Astrocyte (in vitro differentiated cells and primary cell): Measurements from ENCODE around the gene CTXND2. TPM values are rescaled to one million over a fixed set of nuclear protein-coding genes. Genes with fewer than 3 reads are reported as not detected.

Experiments used
- DNase-seq: peaks from one replicate; pipeline ENCODE4 v3.0.0-alpha.2; 2010; ENCODE audit warnings: low read depth
- FAIRE-seq: peaks from 2 replicates; lab custom pipeline; 2011; peaks lifted over from hg19 to GRCh38; lab: Jason Lieb, UNC
- H2AFZ ChIP-seq: 2 replicates; pipeline ENCODE4 v1.6.0; 2012; ENCODE audit warnings: low read depth, low read length, inconsistent platforms
- H3K27ac ChIP-seq: 2 replicates; pipeline ENCODE4 v1.5.1; 2011; ENCODE audit warnings: low read depth, low read length, inconsistent platforms
- H3K27me3 ChIP-seq: 2 replicates; pipeline ENCODE4 v1.6.0; 2011; ENCODE audit warnings: low read length, inconsistent platforms; ENCODE audit not compliant: insufficient read depth
- H3K36me3 ChIP-seq: 2 replicates; pipeline ENCODE4 v1.5.1; 2011; ENCODE audit warnings: low read length, inconsistent platforms; ENCODE audit not compliant: insufficient read depth
- H3K4me1 ChIP-seq: 2 replicates; pipeline ENCODE4 v1.5.1; 2011; ENCODE audit warnings: low read length, inconsistent platforms; ENCODE audit not compliant: insufficient read depth
- H3K4me2 ChIP-seq: 2 replicates; pipeline ENCODE4 v1.6.0; 2012; ENCODE audit warnings: low read length, inconsistent platforms
- H3K4me3 ChIP-seq: 2 replicates; pipeline ENCODE4 v1.5.1; 2011; ENCODE audit warnings: low read depth, mild to moderate bottlenecking, low read length, inconsistent platforms; ENCODE audit not compliant: insufficient read depth
- H3K79me2 ChIP-seq: 2 replicates; pipeline ENCODE4 v1.6.0; 2012; ENCODE audit warnings: mild to moderate bottlenecking, low read length, inconsistent platforms; ENCODE audit not compliant: insufficient read depth
- H3K9ac ChIP-seq: 2 replicates; pipeline ENCODE4 v1.6.0; 2012; ENCODE audit warnings: mild to moderate bottlenecking, low read length, inconsistent platforms
- H3K9me3 ChIP-seq: 2 replicates; pipeline ENCODE4 v1.5.1; 2012; ENCODE audit warnings: low read depth, mild to moderate bottlenecking, low read length, inconsistent platforms; ENCODE audit not compliant: insufficient read depth
- H4K20me1 ChIP-seq: 2 replicates; pipeline ENCODE4 v1.6.0; 2012; ENCODE audit warnings: low read length, inconsistent platforms; ENCODE audit not compliant: insufficient read depth
- H3K27ac Mint-ChIP-seq: one replicate; pipeline ENCODE4 v1.8.0; 2021; ENCODE audit warnings: mild to moderate bottlenecking, mixed read lengths; ENCODE audit not compliant: unreplicated experiment
- H3K27me3 Mint-ChIP-seq: one replicate; pipeline ENCODE4 v1.8.0; 2021; ENCODE audit warnings: low read depth, mixed read lengths; ENCODE audit not compliant: unreplicated experiment
- H3K36me3 Mint-ChIP-seq: one replicate; pipeline ENCODE4 v1.8.0; 2021; ENCODE audit warnings: low read depth, mixed read lengths; ENCODE audit not compliant: unreplicated experiment
- H3K4me1 Mint-ChIP-seq: one replicate; pipeline ENCODE4 v1.8.0; 2021; ENCODE audit warnings: low read depth, mixed read lengths; ENCODE audit not compliant: unreplicated experiment
- H3K4me3 Mint-ChIP-seq: one replicate; pipeline ENCODE4 v1.8.0; 2021; ENCODE audit warnings: mild to moderate bottlenecking, moderate library complexity, mixed read lengths; ENCODE audit not compliant: unreplicated experiment
- H3K9me3 Mint-ChIP-seq: one replicate; pipeline ENCODE4 v1.8.0; 2021; ENCODE audit warnings: mild to moderate bottlenecking, mixed read lengths; ENCODE audit not compliant: unreplicated experiment
- EZH2 ChIP-seq: IDR thresholded peaks from 2 replicates; pipeline ENCODE4 v1.6.1; 2012; ENCODE audit warnings: mild to moderate bottlenecking, low read length, inconsistent platforms; ENCODE audit not compliant: insufficient read depth
- total RNA-seq: library from RNA; stranded (reverse); gene quantifications from 2 replicates; pipeline ENCODE4 v1.2.1, GENCODE V29; 2021
- TF ChIP-seq, protein P1 (sequence below): IDR thresholded peaks from 2 replicates; pipeline ENCODE4 v1.5.1; 2011; ENCODE audit warnings: low read depth, mild to moderate bottlenecking, inconsistent platforms, low read length, moderate library complexity; ENCODE audit not compliant: insufficient read depth

The CTXND2 gene
- total RNA-seq, 1 donor from 2014 or later = not detected

DNA sequence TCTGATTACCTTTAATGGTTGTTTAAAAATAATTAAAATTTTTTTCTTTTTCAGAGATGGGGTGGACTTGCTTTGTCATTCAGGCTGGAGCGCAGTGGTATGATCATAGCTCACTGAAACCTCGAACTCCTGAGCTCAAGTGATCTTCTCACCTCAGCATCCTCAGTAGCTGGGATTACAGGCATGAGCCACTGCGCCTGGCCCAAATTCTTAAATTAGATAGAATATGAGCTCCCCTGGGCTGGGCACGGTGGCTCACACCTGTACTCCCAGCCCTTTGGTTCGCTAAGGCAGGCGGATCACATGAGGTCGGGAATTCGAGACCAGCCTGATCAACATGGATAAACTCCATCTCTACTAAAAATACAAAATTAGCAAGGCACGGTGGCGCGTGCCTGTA lies 70.7 kb downstream of the CTXND2 start:
- H3K4me2 ChIP-seq = no peak overlapping the region
- no peaks in the 10 kb centered on the region for H3K9me3 ChIP-seq
- H3K9ac ChIP-seq = no peak overlapping the region
- no peaks in the 10 kb centered on the region for H3K27me3 Mint-ChIP-seq
- FAIRE-seq = no peak
- H4K20me1 ChIP-seq = no peaks in the 10 kb centered on the region
- peaks cover 35% of the 10 kb centered on the region for H3K36me3 ChIP-seq
- H3K27ac Mint-ChIP-seq = no peak overlapping the region
- no peaks in the 10 kb centered on the region for H3K79me2 ChIP-seq
- DNase-seq = no peak
- TF ChIP-seq, protein P1, sequence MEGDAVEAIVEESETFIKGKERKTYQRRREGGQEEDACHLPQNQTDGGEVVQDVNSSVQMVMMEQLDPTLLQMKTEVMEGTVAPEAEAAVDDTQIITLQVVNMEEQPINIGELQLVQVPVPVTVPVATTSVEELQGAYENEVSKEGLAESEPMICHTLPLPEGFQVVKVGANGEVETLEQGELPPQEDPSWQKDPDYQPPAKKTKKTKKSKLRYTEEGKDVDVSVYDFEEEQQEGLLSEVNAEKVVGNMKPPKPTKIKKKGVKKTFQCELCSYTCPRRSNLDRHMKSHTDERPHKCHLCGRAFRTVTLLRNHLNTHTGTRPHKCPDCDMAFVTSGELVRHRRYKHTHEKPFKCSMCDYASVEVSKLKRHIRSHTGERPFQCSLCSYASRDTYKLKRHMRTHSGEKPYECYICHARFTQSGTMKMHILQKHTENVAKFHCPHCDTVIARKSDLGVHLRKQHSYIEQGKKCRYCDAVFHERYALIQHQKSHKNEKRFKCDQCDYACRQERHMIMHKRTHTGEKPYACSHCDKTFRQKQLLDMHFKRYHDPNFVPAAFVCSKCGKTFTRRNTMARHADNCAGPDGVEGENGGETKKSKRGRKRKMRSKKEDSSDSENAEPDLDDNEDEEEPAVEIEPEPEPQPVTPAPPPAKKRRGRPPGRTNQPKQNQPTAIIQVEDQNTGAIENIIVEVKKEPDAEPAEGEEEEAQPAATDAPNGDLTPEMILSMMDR = no peak
- TF ChIP-seq EZH2 = no peak
- peaks cover 20% of the 10 kb centered on the region for H3K36me3 Mint-ChIP-seq
- H3K27ac ChIP-seq = no peak overlapping the region
- H3K9me3 Mint-ChIP-seq = no peaks in the 10 kb centered on the region
- no peaks in the 10 kb centered on the region for H3K4me1 Mint-ChIP-seq
- no peak overlapping the region for H3K4me3 Mint-ChIP-seq
- no peak overlapping the region for H2AFZ ChIP-seq
- H3K4me3 ChIP-seq = no peak overlapping the region
- no peaks in the 10 kb centered on the region for H3K4me1 ChIP-seq
- no peaks in the 10 kb centered on the region for H3K27me3 ChIP-seq

GRCh38 chr1:150960646-150961045 lies 73.7 kb downstream of the CTXND2 start:
- no peak for DNase-seq
- Histone ChIP-seq H3K79me2 (no peaks in the 10 kb centered on the region), H3K27ac (no peak overlapping the region), H3K4me2 (no peak overlapping the region), H3K4me1 (no peaks in the 10 kb centered on the region), H4K20me1 (peaks cover 11% of the 10 kb centered on the region), H3K9me3 (no peaks in the 10 kb centered on the region), H2AFZ (no peak overlapping the region), H3K27me3 (no peaks in the 10 kb centered on the region), H3K9ac (no peak overlapping the region), H3K36me3 (peaks cover 47% of the 10 kb centered on the region), H3K4me3 (no peak overlapping the region)
- Mint-ChIP-seq H3K27ac (no peak overlapping the region), H3K4me3 (no peak overlapping the region), H3K4me1 (no peaks in the 10 kb centered on the region), H3K27me3 (no peaks in the 10 kb centered on the region), H3K36me3 (peaks cover 36% of the 10 kb centered on the region), H3K9me3 (no peaks in the 10 kb centered on the region)
- no peak for FAIRE-seq
- no peak for TF ChIP-seq EZH2
- TF ChIP-seq, protein P1 = no peak

GRCh38 chr1:150961756-150962155 lies 74.8 kb downstream of the CTXND2 start:
- H3K36me3 ChIP-seq = peaks cover 57% of the 10 kb centered on the region
- no peaks in the 10 kb centered on the region for H3K9me3 Mint-ChIP-seq
- no peaks in the 10 kb centered on the region for H3K9me3 ChIP-seq
- H3K27me3 ChIP-seq = no peaks in the 10 kb centered on the region
- peaks cover 4% of the 10 kb centered on the region for H3K79me2 ChIP-seq
- H3K9ac ChIP-seq = no peak overlapping the region
- H3K4me1 Mint-ChIP-seq = no peaks in the 10 kb centered on the region
- TF ChIP-seq, protein P1 = no peak
- TF ChIP-seq EZH2 = no peak
- H3K36me3 Mint-ChIP-seq = peaks cover 44% of the 10 kb centered on the region
- H3K4me1 ChIP-seq = no peaks in the 10 kb centered on the region
- no peak overlapping the region for H3K27ac ChIP-seq
- no peak overlapping the region for H2AFZ ChIP-seq
- no peak overlapping the region for H3K27ac Mint-ChIP-seq
- no peak overlapping the region for H3K4me2 ChIP-seq
- no peak overlapping the region for H3K4me3 Mint-ChIP-seq
- peaks cover 18% of the 10 kb centered on the region for H4K20me1 ChIP-seq
- no peak overlapping the region for H3K4me3 ChIP-seq
- no peaks in the 10 kb centered on the region for H3K27me3 Mint-ChIP-seq
- no peak for DNase-seq
- no peak for FAIRE-seq
